Inflammatory macrophage treated with lipopolysaccharide for 4 hours (primary cell): ENCODE results near the gene GP1BB.
"Not testable (repeated sequence)": the region's sequence is repeated elsewhere in the genome, so short reads cannot be mapped to it uniquely, and the experiment has no call there.

Experiments used
- DNase-seq: peaks from one replicate; pipeline ENCODE4 v3.0.0-alpha.2; 2020

The GP1BB gene

DNA sequence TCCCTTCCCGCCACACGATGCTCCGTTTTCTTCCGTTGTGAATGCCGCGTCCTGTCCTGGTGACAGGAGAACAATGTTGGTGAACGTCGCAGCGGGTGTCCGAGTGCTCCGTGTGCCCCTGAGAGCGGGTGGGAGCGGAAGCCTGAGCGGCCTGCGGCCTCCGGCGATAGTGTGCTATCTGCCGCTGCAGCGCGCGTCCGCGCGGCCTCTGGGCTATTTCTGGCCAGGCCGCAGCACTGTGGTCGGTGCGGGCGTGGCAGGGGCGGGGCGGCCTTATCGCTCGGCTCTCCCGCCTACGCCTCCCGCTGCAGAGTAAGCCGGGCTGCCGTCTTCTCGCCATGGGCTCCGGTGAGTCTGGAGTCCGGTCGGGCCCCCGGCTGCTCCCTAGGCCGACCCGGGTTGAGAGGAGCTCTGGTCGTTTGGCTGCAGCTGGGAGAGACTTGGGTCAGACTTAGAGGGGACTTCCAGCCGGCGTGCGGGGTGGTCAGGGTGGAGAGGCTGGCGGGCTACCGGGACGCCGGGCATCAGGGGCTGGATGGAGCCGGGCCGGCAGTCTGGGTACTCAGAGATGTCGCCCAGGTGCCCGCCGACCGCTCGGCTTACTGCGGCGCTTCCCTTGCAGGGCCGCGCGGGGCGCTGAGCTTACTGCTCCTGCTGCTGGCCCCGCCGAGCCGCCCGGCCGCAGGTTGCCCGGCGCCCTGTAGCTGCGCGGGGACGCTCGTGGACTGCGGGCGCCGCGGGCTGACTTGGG lies at the start of gene GP1BB:
Gene GP1BB (plus strand): TSS at position 308 of the 751 bp plus-strand sequence. CDS start 31 bp downstream, at position 339.
- DNase-seq = peak; percentile 16

DNA sequence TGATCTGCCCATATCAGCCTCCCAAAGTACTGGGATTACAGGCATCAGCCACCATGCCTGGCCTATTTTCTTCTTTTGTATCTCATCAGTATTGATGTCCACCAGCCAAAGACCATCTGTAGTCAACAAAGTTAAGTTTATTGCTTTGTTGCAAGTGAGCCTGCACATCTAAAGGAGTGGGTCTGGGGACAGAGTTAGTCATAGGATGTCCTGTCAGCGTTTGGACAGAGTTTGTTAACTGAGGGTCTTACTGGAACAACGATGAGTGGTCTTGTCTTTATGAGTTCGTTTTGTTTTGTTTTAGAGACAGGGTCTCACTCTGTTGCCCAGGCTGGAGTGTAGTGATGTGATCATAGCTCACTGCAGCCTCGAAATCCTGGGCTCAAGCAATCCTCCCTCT lies 49.7 kb upstream of the GP1BB start:
- no peak for DNase-seq

DNA sequence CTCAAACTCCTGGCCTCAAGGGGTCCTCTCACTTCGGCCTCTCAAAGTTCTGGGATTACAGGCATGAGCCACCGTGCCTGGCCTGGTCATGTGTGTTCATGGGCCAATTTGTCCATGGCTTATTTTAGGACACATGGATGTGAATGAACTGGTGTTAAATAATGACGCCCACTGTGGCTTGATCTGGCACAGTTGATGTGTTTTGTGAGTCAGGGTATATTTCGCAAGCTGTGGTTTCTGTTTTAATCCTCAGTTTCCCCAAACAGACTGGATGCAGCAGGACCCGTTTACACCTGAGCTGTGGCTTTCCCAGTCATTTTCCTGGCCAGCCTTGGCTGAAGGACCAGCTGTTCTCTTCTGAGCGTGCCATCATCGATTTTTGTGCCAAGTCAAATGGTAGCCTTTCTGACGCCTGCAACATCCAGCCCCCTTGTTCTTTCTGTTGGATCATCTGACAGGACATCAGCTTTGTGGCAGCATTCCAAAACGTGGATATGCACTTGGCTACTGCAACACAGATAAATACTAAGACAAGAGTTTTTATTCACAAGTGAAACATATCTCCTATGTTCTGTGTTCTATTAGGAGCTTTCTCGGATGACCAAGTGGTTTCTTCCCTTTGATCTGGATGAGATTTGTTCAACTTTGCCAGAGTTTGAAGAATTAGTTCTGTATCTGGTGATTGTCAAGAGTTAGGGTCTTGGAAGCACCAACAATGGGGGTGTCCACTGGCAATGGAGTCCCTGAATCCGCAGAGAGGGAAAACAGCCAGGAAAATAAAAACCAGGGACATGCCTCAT lies 49.0 kb upstream of the GP1BB start:
- DNase-seq = no peak

DNA sequence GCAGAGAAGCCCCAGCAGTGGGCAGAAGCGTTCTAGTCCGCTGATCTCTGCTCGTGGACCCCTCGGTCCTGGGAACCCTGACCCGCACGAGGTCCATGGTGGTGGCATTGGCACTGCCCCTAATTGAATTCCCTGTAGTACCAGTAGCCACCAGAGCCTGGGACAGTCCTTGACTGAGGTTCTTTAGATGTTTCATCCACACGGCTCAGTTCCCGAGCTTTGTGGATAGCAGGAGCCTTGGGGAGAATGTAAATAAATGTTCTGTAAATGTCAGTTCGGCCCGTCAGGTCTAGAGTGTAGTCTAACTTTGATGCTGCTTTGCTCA lies 48.4 kb upstream of the GP1BB start:
- DNase-seq = no peak

GRCh38 chr22:19675428-19675827 lies 47.9 kb upstream of the GP1BB start:
- DNase-seq = no peak

DNA sequence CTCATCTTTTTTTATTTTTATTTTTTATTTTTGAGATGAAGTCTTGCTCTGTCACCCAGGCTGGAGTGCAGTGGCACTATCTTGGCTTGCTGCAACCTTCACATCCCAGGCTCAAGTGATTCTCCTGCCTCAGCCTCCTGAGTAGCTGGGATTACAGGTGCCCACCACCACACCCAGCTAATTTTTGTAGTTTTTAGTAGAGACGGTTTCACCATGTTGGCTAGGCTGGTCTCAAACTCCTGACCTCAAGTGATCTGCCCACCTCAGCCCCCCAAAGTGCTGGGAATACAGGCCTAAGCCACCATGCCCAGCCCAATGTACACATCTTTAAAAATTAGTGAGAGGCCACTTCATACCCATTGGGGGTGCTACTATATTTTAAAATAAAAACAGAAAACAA lies 46.9 kb upstream of the GP1BB start:
- DNase-seq = not testable (repeated sequence)

- no peak for DNase-seq
These were observed 44.3 kb upstream of the GP1BB start for GRCh38 chr22:19678949-19679521.

DNA sequence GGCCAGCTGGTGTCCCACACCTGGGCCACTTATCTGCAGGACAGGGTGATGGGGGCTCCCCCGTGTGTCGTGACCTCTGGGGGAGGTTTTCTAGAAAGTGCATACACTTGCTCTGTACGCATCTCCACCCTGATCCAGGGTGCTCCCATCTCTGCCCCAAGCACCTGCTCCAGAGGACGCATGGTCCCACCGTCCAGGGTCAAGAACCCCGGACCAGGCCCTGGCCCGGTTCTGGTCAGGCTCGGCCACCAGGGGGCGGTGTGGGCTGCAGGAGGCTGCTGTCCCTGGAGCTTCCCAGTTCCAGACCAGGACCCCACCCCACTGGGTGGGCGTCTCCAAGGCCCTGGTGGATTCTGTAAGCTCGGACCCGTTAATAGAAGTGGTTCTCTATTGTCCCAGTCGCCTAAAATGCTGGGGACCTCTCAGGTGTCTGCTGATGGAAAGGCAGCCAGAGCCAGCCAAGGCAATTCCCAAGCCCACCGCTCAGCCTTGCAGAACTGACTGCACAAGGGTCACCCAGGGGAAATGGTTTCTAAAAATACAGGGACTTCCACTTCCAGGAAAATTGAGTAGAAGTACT lies 43.7 kb upstream of the GP1BB start:
- peak; percentile 29 for DNase-seq

GRCh38 chr22:19680287-19680881 lies 43.0 kb upstream of the GP1BB start:
- no peak for DNase-seq

- no peak for DNase-seq
These were observed 42.2 kb upstream of the GP1BB start for GRCh38 chr22:19680911-19681862.

- DNase-seq = no peak
These were observed 41.5 kb upstream of the GP1BB start for GRCh38 chr22:19681863-19682245.

GRCh38 chr22:19686946-19687345 lies 36.4 kb upstream of the GP1BB start:
- no peak for DNase-seq

DNA sequence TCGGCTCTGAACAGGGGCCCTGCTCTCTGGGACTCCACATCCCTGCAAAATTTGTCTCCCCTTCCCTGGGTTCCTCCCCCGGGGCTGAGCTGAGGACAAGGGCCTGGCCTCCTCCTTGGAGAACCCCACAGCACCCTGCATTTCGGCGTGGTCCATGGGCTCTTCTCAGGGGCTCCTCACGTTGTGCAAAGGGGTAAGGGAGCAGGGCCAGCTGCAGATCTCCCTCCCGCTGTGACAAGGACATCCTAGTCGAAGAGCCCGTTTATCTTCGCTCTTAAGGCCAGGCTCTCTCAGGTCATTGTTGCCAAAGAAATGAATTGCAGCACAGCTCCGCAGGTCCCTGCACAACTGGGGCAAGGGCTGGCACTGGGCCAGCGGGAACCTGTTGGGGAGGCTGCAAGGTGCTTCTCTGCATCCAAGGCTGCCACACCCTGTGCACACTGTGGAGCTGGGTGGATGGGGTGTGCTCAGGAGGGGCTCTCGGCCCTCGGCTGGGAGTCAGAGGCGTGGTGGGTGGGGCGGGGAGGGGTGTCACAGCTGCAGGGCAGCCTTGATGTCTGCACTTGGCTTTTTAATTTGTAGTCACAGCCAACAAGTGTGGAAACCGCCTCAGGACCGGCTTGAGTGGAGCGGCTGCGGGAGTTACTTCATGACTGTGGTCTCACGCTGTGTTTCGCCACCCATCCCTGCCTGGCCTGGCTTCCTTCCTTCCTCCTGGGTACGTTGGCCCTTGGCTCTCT lies 35.6 kb upstream of the GP1BB start:
- DNase-seq = peak; percentile 52

DNA sequence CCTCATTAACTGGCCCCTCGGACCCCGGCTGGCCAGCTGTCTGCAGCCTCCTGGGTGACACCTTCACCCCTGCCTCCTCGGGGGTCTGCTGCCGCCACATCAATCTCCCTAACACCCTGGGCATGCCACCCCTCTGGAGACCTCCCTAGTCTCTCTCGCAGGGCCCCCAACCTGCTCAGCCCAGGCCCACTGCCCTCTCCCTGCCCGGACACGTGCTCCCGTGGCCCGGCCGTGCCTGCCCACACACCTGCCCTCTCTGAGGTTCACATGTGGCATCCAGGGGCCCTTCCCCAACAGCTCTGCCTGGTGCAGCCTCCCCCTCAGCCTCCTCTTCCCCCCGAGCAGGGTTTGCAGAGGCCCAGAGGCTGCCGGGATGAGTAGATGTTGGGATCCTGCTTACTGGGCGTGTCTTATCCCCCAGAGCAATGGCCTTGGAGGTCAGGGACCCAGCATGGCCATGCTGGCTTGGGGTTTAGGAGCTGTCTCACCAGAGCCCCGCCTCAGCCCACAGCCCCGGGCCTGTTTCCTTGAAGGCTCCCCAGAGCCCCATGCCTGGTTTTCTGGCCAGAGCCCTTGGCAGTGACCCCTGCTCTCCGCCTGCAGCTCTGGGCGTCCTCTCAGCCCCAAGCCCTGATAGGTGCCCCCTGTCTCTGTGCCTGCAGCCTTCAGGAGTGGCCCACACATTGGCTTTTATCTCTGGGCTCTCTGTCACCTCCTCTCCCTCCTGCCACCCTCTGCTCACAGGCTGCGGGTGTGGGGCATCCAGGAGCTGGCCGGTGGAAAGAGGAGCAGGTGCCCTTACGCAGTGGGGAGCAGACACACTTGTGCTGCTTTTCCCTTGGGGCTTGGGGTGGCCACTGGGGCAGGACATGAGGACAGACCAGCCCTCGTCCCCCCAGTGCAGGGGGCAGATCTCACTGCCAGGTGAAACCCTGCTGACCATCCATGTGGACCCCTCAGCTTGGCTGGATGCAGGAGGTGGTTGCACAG lies 34.7 kb upstream of the GP1BB start:
- DNase-seq = no peak

- no peak for DNase-seq
These were observed 33.9 kb upstream of the GP1BB start for GRCh38 chr22:19689408-19689807.

DNA sequence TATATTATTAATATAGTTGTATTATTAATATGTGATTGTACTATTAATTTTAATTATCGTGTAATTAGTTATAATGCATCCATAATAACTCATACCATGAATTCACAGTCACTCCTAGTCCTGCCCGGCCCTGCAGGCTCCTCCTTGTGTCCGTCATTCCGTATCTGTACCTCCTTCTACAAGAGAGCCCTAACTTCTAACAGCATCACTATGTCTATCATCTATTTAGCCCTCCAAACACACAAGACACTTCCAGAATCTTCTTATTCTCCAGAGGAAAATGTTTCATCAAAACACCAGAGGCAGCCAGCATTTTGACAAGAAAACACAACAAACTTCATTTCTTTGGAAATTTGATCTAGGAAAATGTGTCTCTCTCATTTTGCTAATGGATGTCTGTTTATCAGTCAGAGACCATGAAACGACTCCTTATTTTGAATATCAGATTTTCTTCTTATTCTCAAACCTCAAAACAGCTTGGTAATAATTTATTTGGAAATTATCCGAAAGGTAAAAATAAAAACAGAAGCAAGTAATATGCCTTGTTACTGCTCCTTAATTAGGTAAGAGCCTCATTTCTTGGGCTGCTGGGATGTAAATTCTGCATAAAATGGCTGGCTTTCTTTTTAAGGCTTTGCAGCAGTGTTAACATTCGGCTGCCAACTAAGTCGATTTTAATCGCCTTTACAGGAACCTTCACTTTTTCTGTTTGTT lies 32.2 kb upstream of the GP1BB start:
- DNase-seq = no peak

DNA sequence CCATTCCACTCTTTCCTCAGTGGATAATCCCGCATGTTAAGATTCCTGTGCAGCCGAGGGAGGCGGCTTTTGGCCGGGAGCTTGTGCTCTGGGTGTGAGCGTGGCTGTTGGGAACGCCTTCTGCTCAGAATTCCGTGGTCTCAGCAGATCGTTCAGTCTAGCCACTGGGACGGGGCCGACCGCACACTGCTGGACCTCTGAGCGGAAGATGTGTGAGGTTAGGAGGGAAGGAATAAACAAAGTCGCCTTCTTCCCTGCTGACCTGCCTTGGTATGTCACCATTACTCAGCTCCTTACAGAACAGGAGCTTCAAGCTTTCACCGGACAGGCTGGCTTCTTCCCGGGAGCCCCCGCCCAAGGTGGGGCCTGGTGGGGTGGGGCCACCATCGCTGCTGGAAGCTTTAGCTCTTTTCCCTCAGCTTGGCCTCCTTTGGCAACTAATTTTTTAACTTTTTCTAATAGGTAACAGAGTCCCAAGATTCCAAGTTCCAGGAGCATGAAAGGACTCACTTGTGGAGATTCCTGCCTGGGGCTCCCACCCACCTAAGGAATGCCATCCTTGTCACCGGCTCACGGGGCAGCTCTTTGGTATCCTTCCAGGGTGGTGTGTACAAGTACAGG lies 31.5 kb upstream of the GP1BB start:
- DNase-seq = no peak

GRCh38 chr22:19693581-19693980 lies 29.8 kb upstream of the GP1BB start:
- DNase-seq = no peak
